Measurements from ENCODE around the gene LRCH3.
"Not testable (repeated sequence)": the region's sequence is repeated elsewhere in the genome, so short reads cannot be mapped to it uniquely, and the experiment has no call there.

GRCh38 chr3:197921429-197922275, 130.6 kb downstream of the LRCH3 start:
- TF ChIP-seq CTCF, POLR2A (IDR thresholded peaks at IDR 0.05): not testable (repeated sequence)
